NOMO-1 treated with dmso at 0.1 percent for 144 hours (cell line): ENCODE data around the gene CTNNB1.
"Not testable (repeated sequence)": the region's sequence is repeated elsewhere in the genome, so short reads cannot be mapped to it uniquely, and the experiment has no call there.

Source experiments
- DNase-seq: peaks from one replicate; lab custom pipeline; 2025; ENCODE audit not compliant: unreplicated experiment; lab: John Stamatoyannopoulos, UW

Gene CTNNB1

DNA sequence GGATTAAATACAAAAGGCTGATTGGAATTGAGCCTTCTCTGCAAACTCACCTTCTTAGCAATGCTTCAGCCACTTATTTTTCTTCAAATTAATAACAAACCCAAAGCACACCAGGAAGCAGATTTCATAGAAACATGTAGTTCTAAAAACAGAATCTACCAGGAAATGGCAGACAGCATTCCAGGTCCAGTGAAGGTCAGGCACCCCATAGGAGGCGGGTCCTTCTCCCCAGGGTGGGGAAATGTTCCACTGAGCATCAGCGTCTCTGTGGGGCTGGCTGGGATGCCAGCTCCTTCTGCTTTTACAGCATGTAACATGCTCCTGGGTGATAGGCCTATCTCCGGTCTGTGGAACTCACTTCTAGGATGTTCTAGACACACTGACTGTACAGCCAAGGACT is 49.2 kb downstream of the CTNNB1 start:
- DNase-seq, result no peak

- no peak for DNase-seq
Measured at GRCh38 chr3:41249318-41249717, 50.0 kb downstream of the CTNNB1 start.

DNA sequence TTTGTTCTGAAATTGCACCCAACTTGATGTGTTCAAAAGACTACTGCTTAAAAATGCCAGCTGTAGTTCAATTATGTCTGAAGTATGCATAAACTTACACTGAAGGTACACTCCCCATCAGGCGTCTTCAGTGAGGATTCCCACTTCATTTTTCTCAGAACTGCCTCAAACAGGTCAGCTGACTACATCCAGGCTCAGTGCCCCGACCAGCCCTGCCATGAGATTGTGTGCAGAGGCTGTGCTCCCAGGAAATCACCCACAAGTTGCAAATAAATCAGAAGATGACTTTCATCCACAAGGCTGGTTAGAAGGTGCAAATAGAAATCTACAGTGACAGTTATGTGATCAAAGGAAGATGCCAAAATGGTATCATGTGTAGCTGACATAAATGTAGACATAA is 51.5 kb downstream of the CTNNB1 start:
- no peak for DNase-seq

- DNase-seq, result no peak
Measured at GRCh38 chr3:41251593-41251992, 52.3 kb downstream of the CTNNB1 start.

- DNase-seq, result no peak
Measured at GRCh38 chr3:41258239-41258800, 59.0 kb downstream of the CTNNB1 start.

DNA sequence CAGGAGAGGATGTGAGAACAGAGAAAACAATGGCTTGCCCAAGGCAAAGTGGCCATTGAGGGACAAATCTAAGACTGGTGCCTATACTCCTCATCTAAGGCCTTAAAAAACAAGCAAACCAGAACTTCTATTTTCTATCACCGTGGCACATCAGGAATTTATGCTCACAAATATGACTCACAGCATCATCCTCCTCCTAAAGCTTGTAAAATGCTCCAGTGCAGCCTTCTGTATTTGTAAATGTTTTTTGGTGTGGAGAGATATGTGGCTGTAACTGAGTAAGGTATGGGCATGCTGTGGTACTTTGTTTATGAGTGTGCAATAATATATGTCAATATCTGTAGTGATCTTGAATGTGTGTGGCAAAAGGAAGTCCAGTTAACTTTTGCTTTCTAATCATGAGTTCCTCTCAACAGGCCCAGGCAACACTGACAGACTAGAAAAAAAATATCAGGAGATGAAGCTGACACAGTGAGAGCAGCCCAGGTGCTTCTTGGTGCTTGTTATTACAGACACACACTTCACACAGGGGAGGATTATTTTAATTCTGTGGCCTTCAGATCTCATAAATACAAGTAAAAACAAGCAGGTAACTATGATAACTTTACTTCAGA is 60.3 kb downstream of the CTNNB1 start:
- DNase-seq, result no peak

GRCh38 chr3:41260063-41260450 is 60.8 kb downstream of the CTNNB1 start:
- DNase-seq, result no peak

GRCh38 chr3:41265011-41265545 is 65.8 kb downstream of the CTNNB1 start:
- DNase-seq, result no peak

DNA sequence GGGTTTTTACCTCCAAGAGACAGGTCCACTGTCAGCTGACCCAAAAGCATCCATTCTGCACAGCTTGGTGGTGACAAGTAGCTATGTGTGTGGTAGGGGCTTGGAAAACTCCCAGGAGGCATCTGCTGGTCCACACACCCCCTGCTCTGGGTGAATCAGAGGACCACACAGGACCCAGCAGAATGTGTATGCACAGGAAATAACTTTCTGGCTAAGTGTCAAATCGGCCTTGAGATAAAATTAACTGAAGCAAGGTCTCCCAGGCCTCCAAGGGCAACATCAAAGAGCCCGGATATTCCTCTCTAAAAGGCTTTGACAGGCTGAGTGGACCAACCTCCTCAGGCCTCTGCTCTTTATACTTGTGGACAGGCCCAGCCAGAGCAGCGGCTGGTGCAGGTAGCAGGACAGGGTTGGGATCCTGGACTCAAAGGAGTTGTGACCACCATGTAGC is 66.5 kb downstream of the CTNNB1 start:
- no peak for DNase-seq

DNA sequence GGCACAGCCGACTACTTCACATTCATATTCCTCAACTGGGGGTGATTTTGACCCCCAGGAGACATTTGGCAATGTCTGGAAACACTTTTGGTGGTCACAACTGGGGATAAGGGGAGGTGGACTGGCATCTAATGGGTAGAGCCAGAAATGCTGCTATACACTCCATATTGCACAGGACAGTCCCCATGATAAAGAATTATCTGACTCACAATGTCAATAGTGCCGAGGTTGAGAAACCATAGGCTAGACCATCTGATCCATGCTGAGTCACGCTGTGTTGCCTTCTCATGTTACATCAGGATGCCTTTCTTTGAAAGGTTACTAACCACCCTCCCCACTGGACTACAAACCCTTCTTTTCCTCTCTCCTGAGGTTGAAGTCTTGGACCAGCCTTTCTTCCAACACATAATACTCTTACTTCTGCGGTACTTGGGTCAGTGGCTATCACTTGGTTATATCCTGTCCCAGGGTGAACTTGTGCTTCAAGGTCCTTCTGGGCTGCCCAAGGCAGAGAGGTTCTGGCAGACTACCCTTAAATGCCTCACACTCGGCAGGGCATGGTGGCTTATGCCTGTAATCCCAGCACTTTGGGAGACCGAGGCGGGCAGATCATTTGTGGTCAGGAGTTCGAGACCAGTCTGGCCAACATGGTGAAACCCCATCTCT is 68.8 kb downstream of the CTNNB1 start:
- DNase-seq, result no peak

DNA sequence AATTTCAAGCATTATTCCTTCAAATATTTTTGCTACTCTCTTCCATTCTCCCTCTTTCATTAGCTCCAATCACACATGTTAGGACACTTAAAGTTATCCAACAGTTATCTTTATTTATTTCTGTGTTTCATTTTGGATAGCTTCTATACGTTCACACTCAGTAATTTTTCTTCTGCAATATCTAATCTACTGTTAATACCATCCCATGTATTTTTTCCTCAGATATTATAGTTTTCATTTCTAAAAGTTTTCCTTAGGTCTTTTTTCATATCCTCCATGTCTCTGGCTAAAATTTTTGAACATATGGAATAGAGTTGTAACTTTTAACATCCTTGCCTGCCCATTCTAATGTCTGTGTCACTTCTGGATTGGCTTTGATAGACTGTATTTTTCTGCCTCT is 73.4 kb downstream of the CTNNB1 start:
- DNase-seq, result no peak

GRCh38 chr3:41274944-41275668 is 75.8 kb downstream of the CTNNB1 start:
- no peak for DNase-seq

DNA sequence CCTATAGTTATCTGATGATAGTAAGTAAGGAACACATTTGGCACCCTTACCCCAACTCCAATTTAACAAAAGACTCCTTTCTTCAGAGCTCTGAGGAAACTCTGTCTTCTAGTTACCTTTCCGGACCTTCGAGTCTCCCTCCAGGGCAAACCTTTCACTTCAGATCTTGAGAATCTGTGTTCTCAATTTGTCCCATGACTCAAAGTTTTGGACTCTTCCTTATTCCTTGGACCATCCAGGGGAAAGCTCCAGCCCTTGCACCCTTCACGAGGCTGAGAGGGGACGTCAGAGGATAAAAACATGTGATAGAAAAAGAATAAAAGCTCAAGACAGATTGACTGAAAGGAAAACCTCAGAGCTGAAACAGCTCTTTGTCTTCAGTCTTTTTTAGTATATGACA is 76.9 kb downstream of the CTNNB1 start:
- DNase-seq, result no peak

GRCh38 chr3:41277790-41278465 is 78.6 kb downstream of the CTNNB1 start:
- DNase-seq, result no peak

DNA sequence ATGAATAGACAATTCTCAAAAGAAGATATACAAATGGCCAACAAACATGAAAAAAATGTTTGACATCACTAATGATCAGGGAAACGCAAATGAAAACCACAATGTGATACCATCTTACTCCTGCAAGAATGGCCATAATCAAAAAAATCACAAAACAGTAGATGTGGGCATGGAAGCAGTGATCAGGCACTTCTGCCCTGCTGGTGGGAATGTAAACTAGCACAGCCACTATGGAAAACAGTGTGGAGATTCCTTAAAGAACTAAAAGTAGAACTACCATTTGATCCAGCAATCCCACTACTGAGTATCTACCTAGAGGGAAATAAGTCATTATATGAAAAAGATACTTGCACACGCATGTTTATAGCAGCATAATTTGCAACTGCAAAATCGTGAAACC is 85.6 kb downstream of the CTNNB1 start:
- DNase-seq, result not testable (repeated sequence)

- DNase-seq, result no peak
Measured at GRCh38 chr3:41286305-41286704, 87.0 kb downstream of the CTNNB1 start.

DNA sequence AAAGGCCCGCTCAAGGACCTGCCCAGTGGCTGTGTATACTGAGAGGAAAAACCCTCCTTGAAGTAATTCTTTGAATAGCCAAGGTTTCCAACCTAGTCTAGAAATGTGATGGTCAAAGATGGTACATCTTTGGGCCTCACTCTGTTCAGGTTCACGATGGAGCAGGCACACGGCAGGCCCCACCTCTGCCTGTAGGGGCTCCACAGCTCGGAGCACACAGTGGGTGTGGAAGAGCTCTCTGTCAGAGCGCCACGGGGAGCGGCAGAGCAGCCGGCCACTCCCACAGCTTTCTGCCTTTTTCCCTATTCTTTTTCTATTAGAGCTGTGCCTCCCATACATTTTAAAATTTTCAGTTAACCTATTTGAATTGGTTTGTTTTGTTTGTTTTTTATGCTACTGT is 89.5 kb downstream of the CTNNB1 start:
- DNase-seq, result no peak
